Nephron (organoid): ENCODE data around the gene VSTM2L.

Experiments
- H3K27ac Mint-ChIP-seq, 3 experiments: 2 replicates each; pipeline ENCODE4 v1.8.0; 2020; ENCODE audit warnings: mixed read lengths in 3 of 3, mild to moderate bottlenecking in 2 of 3, moderate library complexity in 1 of 3
- H3K27me3 Mint-ChIP-seq: 2 replicates; pipeline ENCODE4 v1.8.0; 2021; ENCODE audit warnings: low read depth, mild to moderate bottlenecking, moderate library complexity, mixed read lengths
- H3K36me3 Mint-ChIP-seq: 2 replicates; pipeline ENCODE4 v1.8.0; 2020; ENCODE audit warnings: low read depth, mixed read lengths
- H3K4me1 Mint-ChIP-seq: 2 replicates; pipeline ENCODE4 v1.8.0; 2020; ENCODE audit warnings: mixed read lengths
- H3K4me3 Mint-ChIP-seq, 3 experiments: 2 replicates each; pipeline ENCODE4 v1.8.0; 2020; ENCODE audit warnings: mild to moderate bottlenecking in 3 of 3, mixed read lengths in 3 of 3, moderate library complexity in 2 of 3
- H3K9me3 Mint-ChIP-seq: 2 replicates; pipeline ENCODE4 v1.8.0; 2020; ENCODE audit warnings: mixed read lengths
- TF ChIP-seq, protein P1 (sequence below), 3 experiments: fragments of 200-600 bp; sonication (generic); IDR thresholded peaks; one replicate each; pipeline ENCODE4 v1.5.0; 2021; ENCODE audit warnings: antibody characterized with exemption in 3 of 3; ENCODE audit not compliant: unreplicated experiment in 3 of 3

Gene VSTM2L

DNA sequence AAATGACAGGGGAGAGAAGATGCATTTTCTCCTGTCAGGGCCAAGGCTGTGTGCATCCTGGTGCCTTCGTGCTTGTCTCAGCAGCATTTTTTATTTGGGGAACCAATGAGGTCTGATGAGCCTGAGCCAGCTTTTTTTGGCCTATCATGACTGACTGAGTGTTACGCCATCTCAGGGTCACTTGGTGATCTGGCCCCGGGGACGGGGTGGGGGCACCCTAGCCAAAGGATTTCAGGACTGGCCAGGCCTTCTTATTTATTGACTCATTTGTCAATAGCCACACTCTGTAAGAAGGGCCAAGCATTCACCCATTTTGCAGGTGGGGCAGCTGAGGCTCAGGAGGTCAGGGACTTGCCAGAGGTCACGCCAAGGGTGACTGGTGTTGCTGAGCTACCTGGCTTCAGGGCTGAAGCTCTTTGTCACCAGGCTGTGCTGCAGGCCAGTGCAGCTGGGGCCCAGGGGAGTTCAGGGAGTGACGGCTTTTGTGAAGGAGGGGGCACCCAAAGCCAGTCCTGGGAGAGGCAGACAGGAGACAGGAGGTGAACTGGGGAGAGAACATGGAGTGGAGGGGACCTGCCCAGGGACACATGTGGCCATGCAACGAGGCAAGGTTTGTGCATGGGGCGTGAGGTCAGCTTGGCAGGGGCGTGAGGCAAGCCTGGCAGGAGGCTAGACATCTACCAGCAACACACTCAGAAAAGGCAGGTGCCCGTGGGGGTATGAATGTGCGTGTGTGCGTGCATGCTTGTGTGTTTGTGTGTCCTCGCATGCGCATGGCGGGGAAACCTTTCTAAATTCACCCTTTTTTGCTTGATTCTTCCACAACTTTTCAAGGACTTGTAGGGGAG lies 31.1 kb downstream of the VSTM2L start:
- peaks cover 8% of the 10 kb centered on the region for H3K27me3 Mint-ChIP-seq
- no peaks in the 10 kb centered on the region for H3K36me3 Mint-ChIP-seq
- H3K27ac Mint-ChIP-seq = no peak overlapping the region
- H3K4me3 Mint-ChIP-seq = no peak overlapping the region
- TF ChIP-seq, protein P1, sequence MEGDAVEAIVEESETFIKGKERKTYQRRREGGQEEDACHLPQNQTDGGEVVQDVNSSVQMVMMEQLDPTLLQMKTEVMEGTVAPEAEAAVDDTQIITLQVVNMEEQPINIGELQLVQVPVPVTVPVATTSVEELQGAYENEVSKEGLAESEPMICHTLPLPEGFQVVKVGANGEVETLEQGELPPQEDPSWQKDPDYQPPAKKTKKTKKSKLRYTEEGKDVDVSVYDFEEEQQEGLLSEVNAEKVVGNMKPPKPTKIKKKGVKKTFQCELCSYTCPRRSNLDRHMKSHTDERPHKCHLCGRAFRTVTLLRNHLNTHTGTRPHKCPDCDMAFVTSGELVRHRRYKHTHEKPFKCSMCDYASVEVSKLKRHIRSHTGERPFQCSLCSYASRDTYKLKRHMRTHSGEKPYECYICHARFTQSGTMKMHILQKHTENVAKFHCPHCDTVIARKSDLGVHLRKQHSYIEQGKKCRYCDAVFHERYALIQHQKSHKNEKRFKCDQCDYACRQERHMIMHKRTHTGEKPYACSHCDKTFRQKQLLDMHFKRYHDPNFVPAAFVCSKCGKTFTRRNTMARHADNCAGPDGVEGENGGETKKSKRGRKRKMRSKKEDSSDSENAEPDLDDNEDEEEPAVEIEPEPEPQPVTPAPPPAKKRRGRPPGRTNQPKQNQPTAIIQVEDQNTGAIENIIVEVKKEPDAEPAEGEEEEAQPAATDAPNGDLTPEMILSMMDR (IDR thresholded peaks at IDR 0.05; ENCODE audit: unreplicated experiment in 3 of 3) = no peak
- H3K9me3 Mint-ChIP-seq = no peaks in the 10 kb centered on the region
- peaks cover 8% of the 10 kb centered on the region for H3K4me1 Mint-ChIP-seq

DNA sequence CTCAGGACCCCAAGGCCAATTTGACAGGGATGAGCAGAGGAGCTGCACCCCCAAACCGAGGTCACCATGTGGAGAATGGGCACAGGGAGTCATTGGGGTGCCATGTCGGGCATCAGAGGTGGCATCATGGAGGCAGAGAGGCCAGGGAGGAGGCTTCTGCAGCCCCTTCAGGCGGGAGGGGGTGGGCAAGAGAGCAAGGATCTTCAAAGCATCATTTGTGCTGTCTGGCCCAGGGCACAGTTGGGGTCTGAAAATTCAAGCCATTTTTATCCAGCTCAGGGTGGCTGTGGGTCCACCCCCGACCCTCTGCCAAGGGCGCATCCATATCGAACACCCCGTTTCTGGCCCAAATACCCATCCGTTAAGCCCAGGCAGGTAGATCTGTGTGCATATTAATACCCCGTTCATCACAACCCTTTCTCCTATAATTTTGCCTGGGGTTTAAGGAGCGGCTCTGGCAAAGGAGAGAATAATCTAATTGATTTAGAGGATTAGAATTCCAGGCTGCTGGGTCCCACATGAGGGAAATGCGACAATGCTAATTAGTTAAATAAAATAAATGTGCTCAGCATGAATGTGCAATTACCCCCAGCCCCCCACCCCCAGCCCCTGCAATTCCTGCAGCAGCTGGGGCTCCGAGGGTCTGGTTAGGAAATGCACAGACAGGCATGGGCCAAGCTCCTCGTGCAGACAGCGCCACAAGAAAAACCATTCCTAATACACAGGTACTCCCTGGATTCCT lies 31.9 kb downstream of the VSTM2L start:
- TF ChIP-seq, protein P1 (IDR thresholded peaks at IDR 0.05; ENCODE audit: unreplicated experiment in 3 of 3) = no peak
- H3K27ac Mint-ChIP-seq = no peak overlapping the region
- no peaks in the 10 kb centered on the region for H3K9me3 Mint-ChIP-seq
- H3K27me3 Mint-ChIP-seq = peaks cover 8% of the 10 kb centered on the region
- H3K36me3 Mint-ChIP-seq = no peaks in the 10 kb centered on the region
- no peak overlapping the region for H3K4me3 Mint-ChIP-seq
- peaks cover 8% of the 10 kb centered on the region for H3K4me1 Mint-ChIP-seq

DNA sequence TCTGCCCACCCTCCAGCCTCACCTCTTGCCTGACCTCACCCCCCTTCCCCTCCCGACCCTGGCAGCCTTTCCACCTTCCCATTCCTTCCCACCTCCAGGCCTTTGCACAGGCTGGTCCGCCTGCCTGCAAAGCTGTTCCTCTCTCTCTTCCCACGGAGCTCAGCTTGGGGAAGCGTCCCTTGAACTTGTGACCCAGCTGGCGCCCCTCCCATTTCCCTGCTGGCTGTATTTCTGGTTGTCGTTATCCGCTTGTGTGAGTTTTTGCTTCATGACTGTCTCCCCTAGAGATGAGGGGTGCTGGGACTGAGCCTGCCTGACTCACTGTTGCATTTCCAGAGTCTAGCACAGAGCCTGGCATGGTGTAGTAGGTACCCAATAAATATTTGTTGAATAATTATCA lies 32.5 kb downstream of the VSTM2L start:
- Mint-ChIP-seq H3K9me3 (no peaks in the 10 kb centered on the region), H3K27ac (no peak overlapping the region), H3K4me3 (no peak overlapping the region), H3K4me1 (peaks cover 8% of the 10 kb centered on the region), H3K36me3 (no peaks in the 10 kb centered on the region), H3K27me3 (peaks cover 8% of the 10 kb centered on the region)
- TF ChIP-seq, protein P1 (IDR thresholded peaks at IDR 0.05; ENCODE audit: unreplicated experiment in 3 of 3) = no peak

DNA sequence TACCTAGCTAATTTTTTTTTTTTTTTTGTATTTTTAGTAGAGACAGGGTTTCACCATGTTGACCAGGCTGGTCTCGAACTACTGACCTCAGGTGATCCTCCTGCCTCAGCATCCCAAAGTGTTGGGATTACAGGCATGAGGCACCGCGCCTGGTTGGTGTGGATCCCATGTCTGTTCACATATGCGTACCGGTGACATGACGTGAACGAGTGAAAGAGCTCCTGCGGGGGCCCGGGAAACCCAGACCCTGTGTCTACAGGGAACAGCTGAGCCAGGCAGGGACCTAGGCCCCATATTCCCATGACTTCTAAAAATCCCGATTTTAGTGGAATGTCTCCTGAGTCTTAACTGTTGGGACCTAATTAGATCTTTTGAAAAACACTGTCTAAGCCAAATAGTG lies 33.1 kb downstream of the VSTM2L start:
- peaks cover 8% of the 10 kb centered on the region for H3K4me1 Mint-ChIP-seq
- no peaks in the 10 kb centered on the region for H3K36me3 Mint-ChIP-seq
- TF ChIP-seq, protein P1 (IDR thresholded peaks at IDR 0.05; ENCODE audit: unreplicated experiment in 3 of 3) = no peak
- no peak overlapping the region for H3K27ac Mint-ChIP-seq
- peaks cover 8% of the 10 kb centered on the region for H3K27me3 Mint-ChIP-seq
- no peak overlapping the region for H3K4me3 Mint-ChIP-seq
- no peaks in the 10 kb centered on the region for H3K9me3 Mint-ChIP-seq

DNA sequence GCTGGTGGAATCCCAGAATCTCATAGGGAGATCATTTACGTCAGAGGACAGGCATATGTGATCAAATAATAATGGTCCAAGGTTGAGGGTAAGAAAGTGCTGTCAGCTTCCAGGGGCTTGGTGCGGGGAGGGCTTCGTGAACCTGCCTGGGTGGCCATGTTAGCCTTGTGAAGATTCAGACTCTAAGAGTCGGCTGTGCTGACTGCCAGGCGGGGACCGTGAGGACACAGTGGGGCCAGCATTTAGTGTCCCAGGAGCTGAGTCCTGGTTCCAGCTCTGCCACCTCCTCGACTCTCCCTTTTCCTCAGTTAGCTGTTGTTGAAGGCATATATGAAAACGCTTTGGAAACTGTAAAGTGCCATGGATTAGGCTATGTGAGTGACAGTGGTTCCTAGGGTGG lies 33.5 kb downstream of the VSTM2L start:
- Mint-ChIP-seq H3K27ac (no peak overlapping the region), H3K4me3 (no peak overlapping the region), H3K36me3 (no peaks in the 10 kb centered on the region), H3K9me3 (no peaks in the 10 kb centered on the region), H3K27me3 (peaks cover 8% of the 10 kb centered on the region), H3K4me1 (peaks cover 8% of the 10 kb centered on the region)
- TF ChIP-seq, protein P1 (IDR thresholded peaks at IDR 0.05; ENCODE audit: unreplicated experiment in 3 of 3) = no peak
